HG03103 (cell line): ENCODE data around the gene CA12.

Experiments
- ATAC-seq: cut with Tn5 transposase; IDR thresholded peaks from one replicate; pipeline ENCODE4 v1.9.1; 2021; ENCODE audit warnings: low read depth; ENCODE audit not compliant: unreplicated experiment

Gene CA12

GRCh38 chr15:63277038-63277892 is 104.4 kb downstream of the CA12 start, which contains the start of gene APH1B:
Gene APH1B, plus strand, starts transcription at chr15:63277605. Its CDS starts 19 bp downstream, at chr15:63277624.
- peak; percentile 70 for ATAC-seq

- no peak for ATAC-seq
These were observed 105.2 kb downstream of the CA12 start for GRCh38 chr15:63276342-63277037.

GRCh38 chr15:63274427-63274826 is 107.2 kb downstream of the CA12 start:
- ATAC-seq = no peak
